Ovary (tissue), 3 donors: ENCODE measurements around the gene MARS1.

Source experiments
- EP300 ChIP-seq: sonication (generic); formaldehyde crosslinking; IDR thresholded peaks from one replicate; pipeline ENCODE4 v1.6.1; 2017; ENCODE audit warnings: antibody characterized with exemption
- POLR2A ChIP-seq: fragments of 450-650 bp; IDR thresholded peaks from one replicate; pipeline ENCODE4 v1.6.1; 2017; ENCODE audit warnings: antibody characterized with exemption, mild to moderate bottlenecking, moderate library complexity
- TF ChIP-seq, protein P1 (sequence below), 3 donors: fragments of 450-650 bp in 2 of 3; fragments of 200-600 bp in 1 of 3; IDR thresholded peaks; one replicate each; pipeline versions ENCODE4 v1.5.1 to v1.8.0; 2016 to 2022; ENCODE audit warnings: antibody characterized with exemption in 3 of 3, mild to moderate bottlenecking in 1 of 3
- donor health status: DM: no; HTN: no; CAD: no.

DNA sequence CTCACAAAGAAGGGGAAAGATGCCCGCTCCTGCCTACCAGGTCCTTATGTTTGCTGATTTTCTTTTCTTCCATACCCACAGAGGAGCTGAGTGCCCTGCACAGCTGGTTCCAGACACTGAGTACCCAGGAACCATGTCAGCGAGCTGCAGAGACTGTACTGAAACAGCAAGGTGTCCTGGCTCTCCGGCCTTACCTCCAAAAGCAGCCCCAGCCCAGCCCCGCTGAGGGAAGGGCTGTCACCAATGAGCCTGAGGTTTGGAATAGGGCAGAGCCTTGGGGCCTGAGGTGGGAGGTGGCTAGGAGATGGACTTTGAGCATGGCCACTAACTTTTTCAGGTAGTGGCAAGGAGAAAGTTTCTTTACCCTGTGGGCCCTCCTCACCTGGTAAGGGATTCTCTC is 2.3 kb downstream of the MARS1 start:
- TF ChIP-seq, protein P1, sequence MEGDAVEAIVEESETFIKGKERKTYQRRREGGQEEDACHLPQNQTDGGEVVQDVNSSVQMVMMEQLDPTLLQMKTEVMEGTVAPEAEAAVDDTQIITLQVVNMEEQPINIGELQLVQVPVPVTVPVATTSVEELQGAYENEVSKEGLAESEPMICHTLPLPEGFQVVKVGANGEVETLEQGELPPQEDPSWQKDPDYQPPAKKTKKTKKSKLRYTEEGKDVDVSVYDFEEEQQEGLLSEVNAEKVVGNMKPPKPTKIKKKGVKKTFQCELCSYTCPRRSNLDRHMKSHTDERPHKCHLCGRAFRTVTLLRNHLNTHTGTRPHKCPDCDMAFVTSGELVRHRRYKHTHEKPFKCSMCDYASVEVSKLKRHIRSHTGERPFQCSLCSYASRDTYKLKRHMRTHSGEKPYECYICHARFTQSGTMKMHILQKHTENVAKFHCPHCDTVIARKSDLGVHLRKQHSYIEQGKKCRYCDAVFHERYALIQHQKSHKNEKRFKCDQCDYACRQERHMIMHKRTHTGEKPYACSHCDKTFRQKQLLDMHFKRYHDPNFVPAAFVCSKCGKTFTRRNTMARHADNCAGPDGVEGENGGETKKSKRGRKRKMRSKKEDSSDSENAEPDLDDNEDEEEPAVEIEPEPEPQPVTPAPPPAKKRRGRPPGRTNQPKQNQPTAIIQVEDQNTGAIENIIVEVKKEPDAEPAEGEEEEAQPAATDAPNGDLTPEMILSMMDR (IDR thresholded peaks at IDR 0.05), result no peak
- TF ChIP-seq POLR2A (no peak), EP300 (no peak)
